PFSK-1 (cell line): Measurements from ENCODE around the gene CD33.

Source experiments
- FOXP2 ChIP-seq: optimal IDR thresholded peaks from 2 replicates; pipeline ENCODE3; 2011; ENCODE audit warnings: borderline replicate concordance, control low read depth, inconsistent platforms; ENCODE audit not compliant: insufficient read depth; ENCODE audit errors: extremely low read length, extremely low read depth
- POLR2AphosphoS5 ChIP-seq: IDR thresholded peaks from 2 replicates; pipeline ENCODE4 v1.6.1; 2012; ENCODE audit warnings: low read depth, mild to moderate bottlenecking, control low read depth, low read length, moderate library complexity
- SIN3A ChIP-seq: IDR thresholded peaks from 2 replicates; pipeline ENCODE4 v1.6.1; 2012; ENCODE audit warnings: mild to moderate bottlenecking, low read length, moderate library complexity, borderline replicate concordance; ENCODE audit not compliant: insufficient read depth
- TAF1 ChIP-seq: IDR thresholded peaks from 2 replicates; pipeline ENCODE4 v1.6.1; 2012; ENCODE audit warnings: low read length, control low read depth, borderline replicate concordance; ENCODE audit not compliant: insufficient read depth
- TF ChIP-seq, protein P1 (sequence below), 2 experiments: IDR thresholded peaks; 2 replicates each; pipeline versions ENCODE4 v1.6.1 to v1.8.0; 2011 to 2012; ENCODE audit warnings: low read depth in 2 of 2, low read length in 2 of 2, control low read depth in 1 of 2, inconsistent platforms in 1 of 2, mild to moderate bottlenecking in 1 of 2, moderate library complexity in 1 of 2; ENCODE audit not compliant: insufficient read depth in 1 of 2

Gene CD33

DNA sequence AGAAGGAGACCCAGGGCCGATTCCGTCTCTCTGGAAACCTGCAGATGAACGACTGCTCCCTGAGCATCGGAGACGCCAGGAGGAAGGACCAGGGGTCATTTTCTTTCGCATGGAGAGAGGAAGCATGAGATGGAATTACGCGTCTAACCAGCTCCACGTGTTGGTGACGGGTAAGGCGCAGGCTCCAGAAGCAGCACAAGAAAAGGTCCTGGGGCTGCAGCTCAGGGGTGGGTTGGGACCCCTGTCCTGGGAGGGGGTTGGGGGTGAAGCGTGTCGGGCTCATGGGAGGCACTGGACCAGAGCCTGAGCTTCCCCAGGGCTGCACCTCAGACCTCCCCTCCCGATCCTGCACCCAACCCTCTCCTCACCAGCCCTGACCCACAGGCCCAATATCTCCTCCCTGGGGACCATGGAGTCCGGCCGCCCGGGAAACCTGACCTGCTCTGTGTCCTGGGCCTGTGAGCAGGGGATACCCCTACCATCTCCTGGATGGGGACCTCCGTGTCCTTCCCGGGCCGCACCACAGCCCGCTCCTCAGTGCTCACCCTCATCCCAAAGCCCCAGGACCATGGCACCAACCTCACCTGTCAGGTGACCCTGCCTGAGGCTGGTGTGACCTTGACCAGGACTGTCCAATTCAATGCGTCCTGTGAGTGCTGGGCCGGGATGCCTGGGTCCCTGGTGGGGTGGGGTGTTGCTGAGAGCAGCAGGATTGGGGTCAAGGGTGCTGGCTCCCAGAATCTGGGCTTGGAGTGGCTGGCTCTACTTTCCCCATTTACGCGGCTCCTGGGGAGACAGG is 39.6 kb upstream of the CD33 start:
- TF ChIP-seq, protein P1, sequence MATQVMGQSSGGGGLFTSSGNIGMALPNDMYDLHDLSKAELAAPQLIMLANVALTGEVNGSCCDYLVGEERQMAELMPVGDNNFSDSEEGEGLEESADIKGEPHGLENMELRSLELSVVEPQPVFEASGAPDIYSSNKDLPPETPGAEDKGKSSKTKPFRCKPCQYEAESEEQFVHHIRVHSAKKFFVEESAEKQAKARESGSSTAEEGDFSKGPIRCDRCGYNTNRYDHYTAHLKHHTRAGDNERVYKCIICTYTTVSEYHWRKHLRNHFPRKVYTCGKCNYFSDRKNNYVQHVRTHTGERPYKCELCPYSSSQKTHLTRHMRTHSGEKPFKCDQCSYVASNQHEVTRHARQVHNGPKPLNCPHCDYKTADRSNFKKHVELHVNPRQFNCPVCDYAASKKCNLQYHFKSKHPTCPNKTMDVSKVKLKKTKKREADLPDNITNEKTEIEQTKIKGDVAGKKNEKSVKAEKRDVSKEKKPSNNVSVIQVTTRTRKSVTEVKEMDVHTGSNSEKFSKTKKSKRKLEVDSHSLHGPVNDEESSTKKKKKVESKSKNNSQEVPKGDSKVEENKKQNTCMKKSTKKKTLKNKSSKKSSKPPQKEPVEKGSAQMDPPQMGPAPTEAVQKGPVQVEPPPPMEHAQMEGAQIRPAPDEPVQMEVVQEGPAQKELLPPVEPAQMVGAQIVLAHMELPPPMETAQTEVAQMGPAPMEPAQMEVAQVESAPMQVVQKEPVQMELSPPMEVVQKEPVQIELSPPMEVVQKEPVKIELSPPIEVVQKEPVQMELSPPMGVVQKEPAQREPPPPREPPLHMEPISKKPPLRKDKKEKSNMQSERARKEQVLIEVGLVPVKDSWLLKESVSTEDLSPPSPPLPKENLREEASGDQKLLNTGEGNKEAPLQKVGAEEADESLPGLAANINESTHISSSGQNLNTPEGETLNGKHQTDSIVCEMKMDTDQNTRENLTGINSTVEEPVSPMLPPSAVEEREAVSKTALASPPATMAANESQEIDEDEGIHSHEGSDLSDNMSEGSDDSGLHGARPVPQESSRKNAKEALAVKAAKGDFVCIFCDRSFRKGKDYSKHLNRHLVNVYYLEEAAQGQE (IDR thresholded peaks at IDR 0.05; ENCODE audit: insufficient read depth in 1 of 2, low read depth in 2 of 2, low read length in 2 of 2): no peak
- TF ChIP-seq POLR2AphosphoS5 (no peak), FOXP2 (no peak), SIN3A (no peak), TAF1 (no peak)

DNA sequence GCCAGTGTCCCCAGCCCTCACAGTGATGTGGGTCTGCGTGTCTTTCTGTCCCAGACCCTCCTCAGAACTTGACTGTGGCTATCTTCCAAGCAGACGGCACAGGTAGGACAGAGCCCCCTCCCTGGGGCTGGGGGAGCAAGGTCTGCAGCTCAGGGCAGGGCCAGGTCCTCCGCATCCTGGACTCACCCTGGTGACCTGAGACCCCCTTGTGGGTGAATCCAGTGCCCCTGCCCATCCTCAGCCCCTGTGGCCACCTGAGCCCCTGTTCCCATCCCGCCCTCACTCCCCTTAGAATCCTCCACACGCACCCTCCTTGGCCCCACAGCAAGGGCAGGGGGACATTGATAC is 39.0 kb upstream of the CD33 start:
- TF ChIP-seq POLR2AphosphoS5 (no peak), FOXP2 (no peak), SIN3A (no peak), TAF1 (no peak)
- TF ChIP-seq, protein P1 (IDR thresholded peaks at IDR 0.05; ENCODE audit: insufficient read depth in 1 of 2, low read depth in 2 of 2, low read length in 2 of 2): no peak

DNA sequence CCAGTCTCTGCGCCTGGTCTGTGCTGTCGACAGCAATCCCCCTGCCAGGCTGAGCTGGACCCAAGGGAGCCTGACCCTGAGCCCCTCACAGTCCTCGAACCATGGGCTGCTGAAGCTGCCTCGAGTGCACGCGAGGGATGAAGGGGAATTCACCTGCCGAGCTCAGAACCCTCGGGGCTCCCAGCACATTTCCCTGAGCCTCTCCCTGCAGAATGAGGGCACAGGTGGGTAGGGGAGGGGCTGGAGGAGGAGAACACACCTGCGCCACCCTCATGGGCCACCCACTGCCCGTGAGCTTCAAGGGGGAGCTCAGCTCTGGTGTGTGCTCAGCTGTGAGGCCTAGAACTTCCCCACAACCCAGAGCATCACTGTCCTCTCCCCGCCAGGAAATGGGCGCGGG is 38.6 kb upstream of the CD33 start:
- no peak for TF ChIP-seq POLR2AphosphoS5
- TF ChIP-seq TAF1: no peak
- TF ChIP-seq, protein P1 (IDR thresholded peaks at IDR 0.05; ENCODE audit: insufficient read depth in 1 of 2, low read depth in 2 of 2, low read length in 2 of 2): no peak

DNA sequence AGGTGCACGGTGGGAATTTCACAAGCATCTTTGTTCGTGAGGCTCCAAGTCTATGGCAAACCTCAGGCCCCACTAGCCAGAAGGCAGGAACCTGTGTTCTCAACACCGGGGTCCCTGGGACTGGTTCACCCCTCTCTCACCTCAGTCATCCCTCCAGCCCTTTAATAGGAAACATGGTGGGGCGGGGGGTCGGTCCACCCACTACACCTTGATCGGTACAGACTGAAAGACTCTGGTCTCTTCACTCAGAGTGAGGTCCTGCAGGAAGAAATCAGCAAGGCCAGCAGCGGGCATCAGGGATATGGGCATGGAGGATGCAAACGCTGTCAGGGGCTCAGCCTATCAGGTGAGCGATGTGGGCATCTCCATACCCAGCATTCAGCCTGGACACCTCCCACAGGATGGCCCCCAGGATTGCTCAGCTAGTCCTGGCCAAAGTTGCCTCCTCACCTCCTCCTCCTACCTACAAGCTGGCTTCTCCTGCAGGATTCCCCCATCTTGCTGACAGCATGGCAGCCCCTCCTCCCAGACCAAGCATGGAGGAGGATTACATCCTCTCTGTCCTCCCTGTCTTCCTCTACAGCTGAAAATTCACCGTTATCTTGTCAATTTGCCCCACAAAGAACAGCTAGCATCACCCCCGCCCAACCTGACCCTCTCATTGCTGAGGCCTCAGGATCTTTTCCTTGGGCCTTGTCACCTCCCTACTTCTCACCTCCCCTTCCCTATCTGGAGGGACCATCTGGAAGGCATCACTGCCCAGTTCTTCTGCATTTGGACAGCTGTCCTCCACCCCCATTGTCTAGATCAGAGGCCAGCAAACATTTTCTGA is 37.3 kb upstream of the CD33 start:
- TF ChIP-seq SIN3A: no peak
- no peak for TF ChIP-seq POLR2AphosphoS5
- TF ChIP-seq, protein P1 (IDR thresholded peaks at IDR 0.05; ENCODE audit: insufficient read depth in 1 of 2, low read depth in 2 of 2, low read length in 2 of 2): no peak
- TF ChIP-seq FOXP2: no peak
- no peak for TF ChIP-seq TAF1
